IMR-90 (cell line): ENCODE data around the gene AIFM2. TPM values are rescaled to one million over a fixed set of nuclear protein-coding genes. Genes with fewer than 3 reads are reported as not detected.

Experiments used
- ATAC-seq: fragments of 200-7000 bp; cut with Tn5 transposase; 2 replicates; pipeline ENCODE4 v1.9.1; 2020; ENCODE audit warnings: low read depth, mild to moderate bottlenecking, moderate library complexity
- BruUV-seq: library from RNA; stranded (reverse); fragments of 400-500 nt; replicated peaks from 2 replicates; lab custom pipeline; 2021; lab: Mats Ljungman, UMichigan
- CTCF ChIA-PET: fragments of 300-600 bp; formaldehyde crosslinking; extraction: SDS; loops from one replicate; lab custom pipeline; 2021; ENCODE audit warnings: antibody characterized with exemption; lab: Yijun Ruan, JAX
- POLR2A ChIA-PET: fragments of 300-600 bp; sonication (Branson Sonifier 250); formaldehyde crosslinking; loops from one replicate; lab custom pipeline; 2022; ENCODE audit warnings: antibody characterized with exemption; ENCODE audit not compliant: unreplicated experiment; lab: Charles Lee
- DNase-seq: peaks from one replicate; pipeline ENCODE4 v3.0.0; 2013
- H2AFZ ChIP-seq: replicated peaks from 2 replicates; pipeline ENCODE3; 2013; ENCODE audit warnings: low read length, mild to moderate bottlenecking; ENCODE audit not compliant: poor library complexity
- H2AK5ac ChIP-seq: 2 replicates; pipeline ENCODE4 v1.6.1; 2013; ENCODE audit warnings: low read depth, low read length, inconsistent platforms
- H2AK9ac ChIP-seq: replicated peaks from 2 replicates; pipeline ENCODE3; 2013; ENCODE audit warnings: mild to moderate bottlenecking, low read depth, low read length, moderate library complexity; ENCODE audit not compliant: poor library complexity
- H2BK120ac ChIP-seq: 2 replicates; pipeline ENCODE4 v1.6.1; 2013; ENCODE audit warnings: low read depth, low read length, inconsistent platforms
- H2BK15ac ChIP-seq: 3 replicates; pipeline ENCODE4 v1.6.1; 2013; ENCODE audit warnings: low read depth, low read length, inconsistent platforms
- H2BK20ac ChIP-seq: 2 replicates; pipeline ENCODE4 v1.6.1; 2013; ENCODE audit warnings: low read depth, mild to moderate bottlenecking, inconsistent platforms, low read length, moderate library complexity
- H2BK5ac ChIP-seq: 2 replicates; pipeline ENCODE4 v1.6.1; 2013; ENCODE audit warnings: mild to moderate bottlenecking, low read depth, low read length, inconsistent platforms; ENCODE audit not compliant: poor library complexity, severe bottlenecking
- H3K14ac ChIP-seq: replicated peaks from 2 replicates; pipeline ENCODE4 v1.6.1; 2013; ENCODE audit warnings: low read depth, low read length, inconsistent platforms
- H3K18ac ChIP-seq: 2 replicates; pipeline ENCODE4 v1.6.1; 2013; ENCODE audit warnings: low read depth, low read length, control low read depth
- H3K23ac ChIP-seq: 2 replicates; pipeline ENCODE4 v1.6.1; 2013; ENCODE audit warnings: low read depth, low read length, inconsistent platforms
- H3K27ac ChIP-seq: 2 replicates; pipeline ENCODE4 v1.5.1; 2013; ENCODE audit warnings: mild to moderate bottlenecking, control low read depth, low read length; ENCODE audit not compliant: insufficient read depth
- H3K27me3 ChIP-seq: 2 replicates; pipeline ENCODE4 v1.6.1; 2013; ENCODE audit warnings: low read length; ENCODE audit not compliant: control insufficient read depth, insufficient read depth
- H3K36me3 ChIP-seq: 2 replicates; pipeline ENCODE4 v1.6.1; 2013; ENCODE audit warnings: low read length, mixed read lengths; ENCODE audit not compliant: control insufficient read depth, insufficient read depth
- H3K4ac ChIP-seq: 2 replicates; pipeline ENCODE4 v1.6.1; 2013; ENCODE audit warnings: low read depth, low read length, inconsistent platforms
- H3K4me1 ChIP-seq: 2 replicates; pipeline ENCODE4 v1.6.1; 2013; ENCODE audit warnings: low read length, mixed read lengths; ENCODE audit not compliant: control insufficient read depth, insufficient read depth
- H3K4me2 ChIP-seq: 2 replicates; pipeline ENCODE4 v1.6.1; 2013; ENCODE audit warnings: low read depth, mild to moderate bottlenecking, control low read depth, low read length, moderate library complexity
- H3K4me3 ChIP-seq: 2 replicates; pipeline ENCODE4 v1.5.1; 2013; ENCODE audit warnings: low read depth, mild to moderate bottlenecking, control low read depth, low read length, moderate library complexity; ENCODE audit not compliant: insufficient read depth
- H3K56ac ChIP-seq: 2 replicates; pipeline ENCODE4 v1.6.1; 2013; ENCODE audit warnings: low read length, inconsistent platforms; ENCODE audit not compliant: insufficient read depth; ENCODE audit errors: extremely low read depth
- H3K79me1 ChIP-seq, 2 experiments: 2 replicates each; pipeline ENCODE4 v1.6.1; 2013; ENCODE audit warnings: low read length in 2 of 2, inconsistent platforms in 1 of 2, low read depth in 1 of 2
- H3K9ac ChIP-seq: 2 replicates; pipeline ENCODE4 v1.6.1; 2013; ENCODE audit warnings: low read depth, low read length, control low read depth
- H3K9me1 ChIP-seq: 2 replicates; pipeline ENCODE4 v1.6.1; 2013; ENCODE audit warnings: low read length, inconsistent platforms; ENCODE audit not compliant: insufficient read depth
- H3K9me3 ChIP-seq: 2 replicates; pipeline ENCODE4 v1.6.1; 2013; ENCODE audit warnings: low read length; ENCODE audit not compliant: control insufficient read depth, insufficient read depth
- H4K20me1 ChIP-seq: 2 replicates; pipeline ENCODE4 v1.6.1; 2013; ENCODE audit warnings: low read length, inconsistent platforms; ENCODE audit not compliant: insufficient read depth
- H4K5ac ChIP-seq: 2 replicates; pipeline ENCODE4 v1.6.1; 2013; ENCODE audit warnings: mild to moderate bottlenecking, low read depth, low read length, control low read depth
- H4K8ac ChIP-seq, 2 experiments: 2 replicates each; pipeline ENCODE4 v1.6.1; 2013; ENCODE audit warnings: low read depth in 2 of 2, low read length in 2 of 2, control low read depth in 1 of 2, inconsistent platforms in 1 of 2
- H4K91ac ChIP-seq: 2 replicates; pipeline ENCODE4 v1.6.1; 2013; ENCODE audit warnings: low read depth, low read length, inconsistent platforms; ENCODE audit not compliant: insufficient read depth
- CEBPB ChIP-seq: IDR thresholded peaks from 2 replicates; pipeline ENCODE4 v1.6.1; 2012; ENCODE audit warnings: low read depth, low read length, improper control_type of control experiment
- CHD1 ChIP-seq: IDR thresholded peaks from 2 replicates; pipeline ENCODE4 v1.6.1; 2012; ENCODE audit warnings: low read depth, low read length, improper control_type of control experiment
- CTCF ChIP-seq: conservative IDR thresholded peaks from 2 replicates; pipeline ENCODE4 v1.5.1; 2012; ENCODE audit warnings: mild to moderate bottlenecking, low read depth, low read length, improper control_type of control experiment
- FOS ChIP-seq: fragments of 150-350 bp; IDR thresholded peaks from 2 replicates; pipeline ENCODE4 v1.6.1; 2016; ENCODE audit warnings: low read depth, low read length
- MXI1 ChIP-seq: IDR thresholded peaks from 2 replicates; pipeline ENCODE4 v1.6.1; 2012; ENCODE audit warnings: low read depth, mild to moderate bottlenecking, low read length, moderate library complexity, borderline replicate concordance
- RAD21 ChIP-seq: IDR thresholded peaks from 2 replicates; pipeline ENCODE4 v1.6.1; 2012; ENCODE audit warnings: low read length, improper control_type of control experiment
- RCOR1 ChIP-seq: IDR thresholded peaks from 2 replicates; pipeline ENCODE4 v1.6.1; 2012; ENCODE audit warnings: mild to moderate bottlenecking, low read length, improper control_type of control experiment; ENCODE audit not compliant: insufficient replicate concordance
- RFX5 ChIP-seq: IDR thresholded peaks from 2 replicates; pipeline ENCODE4 v1.8.0; 2012; ENCODE audit warnings: low read depth, mild to moderate bottlenecking, low read length, moderate library complexity
- WGBS, 2 experiments: methylation state at CpG; one replicate each; pipeline versions ENCODE4 v1.1.5 to v1.1.7; 2013; ENCODE audit warnings: missing lambda C conversion rate in 2 of 2; ENCODE audit not compliant: insufficient read length in 1 of 2; ENCODE audit errors: extremely low coverage in 2 of 2; 5-methylcytosine and 5-hydroxymethylcytosine counted together
- dilution Hi-C: fragments of 300-500 bp; cut with HindIII; formaldehyde crosslinking; loops from one replicate; pipeline ENCODE4 v1.14.3; 2018; ENCODE audit warnings: low sequenced_read_pairs; ENCODE audit not compliant: unreplicated experiment
- in situ Hi-C: fragments of 300-500 bp; cut with MboI; formaldehyde crosslinking; loops from 3 replicates; pipeline ENCODE4 v1.14.3; 2019; ENCODE audit warnings: low sequenced_read_pairs, inconsistent platforms, mixed read lengths
- intact Hi-C: fragments of 100-400 bp; cut with micrococcal nuclease; formaldehyde crosslinking; loops from 2 replicates; pipeline ENCODE4 v1.10.0; 2022
- polyA plus RNA-seq, 3 experiments: library from polyadenylated mRNA; depleted of rRNA; stranded (reverse); fragments of >200 nt; gene quantifications; 2 replicates each; pipeline ENCODE4 v1.2.3, GENCODE V29; 2012; ENCODE audit warnings: low replicate concordance in 1 of 3
- total RNA-seq: library from RNA; depleted of rRNA; stranded (reverse); fragments of >200 nt; gene quantifications from 2 replicates; pipeline ENCODE4 v1.2.3, GENCODE V29; 2012

Gene AIFM2
- total and polyA plus RNA-seq, 2 of the 4 experiments (the other 2 are of a cell fraction), result 2.0 to 4.6 TPM

GRCh38 chr10:70135046-70135445, 2.4 kb upstream of the AIFM2 start:
- H3K36me3 ChIP-seq, result peaks cover 9% of the 10 kb centered on the region
- no peak overlapping the region for H3K23ac ChIP-seq
- CTCF ChIA-PET, result interaction anchor here (1.3 kb wide), 1 partner anchor 19 kb away, joined by 4 read pairs; no protein-coding TSS in a partner anchor
- no peaks in the 10 kb centered on the region for H3K9me3 ChIP-seq
- ATAC-seq, result no peak
- no peak overlapping the region for H3K4me3 ChIP-seq
- no peaks in the 10 kb centered on the region; the same call in 1 of the 2 replicates for H4K20me1 ChIP-seq
- intact Hi-C loops, result no loop called here
- H3K4me2 ChIP-seq, result no peak overlapping the region
- TF ChIP-seq FOS, result no peak
- TF ChIP-seq CHD1, result no peak
- no peak for TF ChIP-seq RCOR1
- TF ChIP-seq CTCF, result no peak
- TF ChIP-seq RFX5, result no peak
- TF ChIP-seq RAD21, result no peak
- TF ChIP-seq MXI1, result no peak
- TF ChIP-seq CEBPB, result no peak
- no peak overlapping the region for H2BK15ac ChIP-seq
- no peak for DNase-seq
- no peak overlapping the region for H4K91ac ChIP-seq
- POLR2A ChIA-PET, result no interaction called here
- no peak overlapping the region for H2AFZ ChIP-seq
- no TSS peak for BruUV-seq
- no peak overlapping the region for H3K18ac ChIP-seq
- H2AK9ac ChIP-seq, result no peak overlapping the region
- peaks cover 17% of the 10 kb centered on the region for H3K4me1 ChIP-seq
- no peaks in the 10 kb centered on the region for H3K27me3 ChIP-seq
- no peak overlapping the region for H2BK20ac ChIP-seq
- no peak overlapping the region for H4K5ac ChIP-seq
- H3K14ac ChIP-seq, result no peak overlapping the region
- peaks cover 19% of the 10 kb centered on the region for H3K9me1 ChIP-seq
- no peak overlapping the region for H4K8ac ChIP-seq
- no peak overlapping the region for H3K27ac ChIP-seq
- H2BK5ac ChIP-seq, result no peak overlapping the region
- WGBS, 2 experiments, result 80% methylated on average over 1 of the region's 3 CpGs; no CpG with 5 or more reads in 1 of the 2 experiments
- H2AK5ac ChIP-seq, result no peak overlapping the region
- H3K56ac ChIP-seq, result no peak overlapping the region
- in situ Hi-C loops, result loop anchor here (10.0 kb wide), 1 partner anchor 230 kb away; no protein-coding TSS in a partner anchor
- dilution Hi-C loops, result no loop called here
- no peak overlapping the region for H3K9ac ChIP-seq
- no peak overlapping the region for H2BK120ac ChIP-seq
- peaks cover 13 to 32% of the 10 kb centered on the region in 2 experiments for H3K79me1 ChIP-seq
- no peak overlapping the region for H3K4ac ChIP-seq
